CD4-positive, alpha-beta T cell (primary cell): ENCODE results near the gene ACSL3. TPM values are rescaled to one million over a fixed set of nuclear protein-coding genes. Genes with fewer than 3 reads are reported as not detected.

Experiments
- ATAC-seq: fragments of 200-7000 bp; cut with Tn5 transposase; one replicate; pipeline ENCODE4 v1.10.0; 2022; ENCODE audit warnings: mild to moderate bottlenecking; ENCODE audit not compliant: poor library complexity
- CTCF ChIA-PET: fragments of 350-600 bp; sonication (Branson Sonifier 250); formaldehyde crosslinking; loops from one replicate; lab custom pipeline; 2021; ENCODE audit warnings: antibody characterized with exemption, inconsistent platforms; lab: Charles Lee
- POLR2A ChIA-PET: fragments of 350-600 bp; sonication (Branson Sonifier 250); formaldehyde crosslinking; loops from one replicate; lab custom pipeline; 2021; ENCODE audit warnings: antibody characterized with exemption, inconsistent platforms; lab: Charles Lee
- DNase-seq, 14 experiments: peaks; one replicate each; pipeline ENCODE4 v3.0.0-alpha.2; 2013 to 2020; ENCODE audit warnings: mixed read lengths in 2 of 14
- H3K27ac ChIP-seq, 2 donors: one replicate each; pipeline versions ENCODE4 v1.5.1 to v1.7.0; 2013; ENCODE audit warnings: low read length in 2 of 2, low read depth in 1 of 2, mild to moderate bottlenecking in 1 of 2
- H3K27me3 ChIP-seq, 2 experiments: 1 replicate in 1 of 2; 2 replicates in 1 of 2; pipeline versions ENCODE4 v1.6.1 to v1.7.0; 2013; ENCODE audit warnings: low read length in 2 of 2, control low read depth in 1 of 2, mild to moderate bottlenecking in 1 of 2, moderate library complexity in 1 of 2; ENCODE audit not compliant: insufficient read depth in 2 of 2, control insufficient read depth in 1 of 2
- H3K36me3 ChIP-seq: one replicate; pipeline ENCODE4 v1.6.1; 2013; ENCODE audit warnings: low read length, control low read depth; ENCODE audit not compliant: insufficient read depth
- H3K4me1 ChIP-seq: one replicate; pipeline ENCODE4 v1.6.1; 2013; ENCODE audit warnings: low read length, control low read depth; ENCODE audit not compliant: insufficient read depth
- H3K4me3 ChIP-seq: one replicate; pipeline ENCODE4 v1.5.1; 2013; ENCODE audit warnings: mild to moderate bottlenecking, low read length, moderate library complexity
- H3K9me3 ChIP-seq, 2 experiments: 1 replicate in 1 of 2; 2 replicates in 1 of 2; pipeline versions ENCODE4 v1.6.1 to v1.7.0; 2013; ENCODE audit warnings: low read length in 2 of 2, mild to moderate bottlenecking in 2 of 2, control low read depth in 1 of 2, moderate library complexity in 1 of 2; ENCODE audit not compliant: control insufficient read depth in 1 of 2, insufficient read depth in 1 of 2
- H3K27ac Mint-ChIP-seq: one replicate; pipeline ENCODE4 v1.8.0; 2020; ENCODE audit warnings: mixed read lengths
- H3K27me3 Mint-ChIP-seq: one replicate; pipeline ENCODE4 v1.8.0; 2021; ENCODE audit warnings: mixed read lengths
- H3K36me3 Mint-ChIP-seq: one replicate; pipeline ENCODE4 v1.8.0; 2021; ENCODE audit warnings: low read depth, mixed read lengths
- H3K4me1 Mint-ChIP-seq: one replicate; pipeline ENCODE4 v1.8.0; 2021; ENCODE audit warnings: low read depth, mixed read lengths
- H3K4me3 Mint-ChIP-seq: one replicate; pipeline ENCODE4 v1.8.0; 2020; ENCODE audit warnings: mild to moderate bottlenecking, mixed read lengths
- H3K9me3 Mint-ChIP-seq: one replicate; pipeline ENCODE4 v1.8.0; 2020; ENCODE audit warnings: mixed read lengths
- CTCF ChIP-seq: fragments of 200-600 bp; IDR thresholded peaks from one replicate; pipeline ENCODE4 v1.8.0; 2022; ENCODE audit warnings: antibody characterized with exemption, mild to moderate bottlenecking
- intact Hi-C, 2 experiments: fragments of 100-400 bp; cut with DNase I in 1 of 2; cut with micrococcal nuclease in 1 of 2; formaldehyde crosslinking; loops; one replicate each; pipeline versions ENCODE4 v1.15.1 to v1.9.0; 2023 to 2025; cut with DNase I, micrococcal nuclease
- total RNA-seq, 174 experiments: library from RNA in 2 of 174; stranded (reverse) in 2 of 174; gene quantifications; one replicate each; pipeline ENCODE4 v1.2.3 and lab custom pipeline; 2021 to 2026

ACSL3 gene
- total RNA-seq, 2 experiments from 2014 or later: 65.5 to 66.6 TPM

DNA sequence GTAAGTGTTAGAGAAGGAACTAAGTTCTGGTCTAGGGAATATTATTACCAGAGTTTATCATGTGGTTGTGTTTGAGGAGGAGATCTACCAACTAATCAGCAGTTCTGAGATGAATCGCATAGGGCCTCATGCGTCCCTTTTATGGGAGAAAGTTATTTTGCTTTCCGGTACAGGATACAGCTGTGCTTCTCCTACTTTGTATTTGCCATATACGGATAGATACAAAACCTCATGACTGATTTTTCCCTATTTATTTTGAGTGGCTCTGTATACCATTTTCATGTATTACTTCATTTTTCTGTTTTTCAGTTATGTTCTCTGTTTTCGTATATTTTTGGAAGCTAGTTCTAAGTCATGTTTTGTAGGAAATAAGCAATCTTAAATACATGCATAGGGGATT is 66.8 kb downstream of the ACSL3 start:
- no peaks in the 10 kb centered on the region for H3K4me1 ChIP-seq
- H3K9me3 ChIP-seq: no peaks in the 10 kb centered on the region
- DNase-seq (no peak), ATAC-seq (no peak)
- CTCF ChIA-PET: no interaction called here
- Mint-ChIP-seq H3K4me1 (no peaks in the 10 kb centered on the region), H3K27ac (no peak overlapping the region), H3K4me3 (no peak overlapping the region), H3K27me3 (no peaks in the 10 kb centered on the region), H3K9me3 (no peaks in the 10 kb centered on the region), H3K36me3 (peaks cover 79% of the 10 kb centered on the region)
- H3K4me3 ChIP-seq: no peak overlapping the region
- no peaks in the 10 kb centered on the region for H3K27me3 ChIP-seq
- POLR2A ChIA-PET: no interaction called here
- intact Hi-C loops: no loop called here
- H3K27ac ChIP-seq: no peak overlapping the region
- peaks cover 37% of the 10 kb centered on the region for H3K36me3 ChIP-seq
- no peak for TF ChIP-seq CTCF

- Histone ChIP-seq H3K4me1 (no peaks in the 10 kb centered on the region), H3K27ac (no peak overlapping the region), H3K27me3 (no peaks in the 10 kb centered on the region), H3K4me3 (no peak overlapping the region), H3K9me3 (no peaks in the 10 kb centered on the region), H3K36me3 (peaks cover 34% of the 10 kb centered on the region)
- POLR2A ChIA-PET: no interaction called here
- TF ChIP-seq CTCF: no peak
- no peak for ATAC-seq
- H3K4me1 Mint-ChIP-seq: no peaks in the 10 kb centered on the region
- peaks cover 81% of the 10 kb centered on the region for H3K36me3 Mint-ChIP-seq
- CTCF ChIA-PET: no interaction called here
- DNase-seq: no peak
- intact Hi-C loops: no loop called here
- no peak overlapping the region for H3K4me3 Mint-ChIP-seq
- H3K9me3 Mint-ChIP-seq: no peaks in the 10 kb centered on the region
- no peak overlapping the region for H3K27ac Mint-ChIP-seq
- no peaks in the 10 kb centered on the region for H3K27me3 Mint-ChIP-seq
Observed at GRCh38 chr2:222928335-222928734, 67.5 kb downstream of the ACSL3 start.

DNA sequence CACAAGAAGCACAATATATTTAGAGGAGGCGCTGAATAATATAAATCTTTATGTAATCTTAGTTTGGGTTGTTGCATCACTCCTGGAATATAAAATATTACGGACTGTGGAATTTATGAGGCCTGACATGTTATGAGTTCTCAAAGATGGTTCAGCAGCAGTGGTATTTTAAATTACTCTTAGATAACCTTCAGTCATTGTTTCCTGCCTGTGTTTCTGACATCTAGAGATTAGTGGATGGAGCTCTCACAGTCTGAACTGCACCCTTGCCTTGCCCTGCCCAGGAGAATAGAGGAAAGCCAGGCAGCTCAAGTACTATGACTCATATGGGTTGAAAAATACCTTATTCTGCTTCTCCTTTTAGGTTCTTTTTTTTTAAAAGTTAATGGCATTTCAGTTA is 70.0 kb downstream of the ACSL3 start:
- no peaks in the 10 kb centered on the region for H3K4me1 ChIP-seq
- Mint-ChIP-seq H3K9me3 (peaks cover 2% of the 10 kb centered on the region), H3K27ac (no peak overlapping the region), H3K4me1 (no peaks in the 10 kb centered on the region), H3K36me3 (peaks cover 84% of the 10 kb centered on the region), H3K4me3 (no peak overlapping the region), H3K27me3 (no peaks in the 10 kb centered on the region)
- ChIA-PET CTCF (no interaction called here), POLR2A (interaction anchor here (0.6 kb wide), 1 partner anchor 922 kb away, joined by 3 read pairs; no protein-coding TSS in a partner anchor)
- H3K27me3 ChIP-seq: no peaks in the 10 kb centered on the region
- intact Hi-C loops: no loop called here
- no peak overlapping the region for H3K4me3 ChIP-seq
- ATAC-seq: no peak
- no peak overlapping the region for H3K27ac ChIP-seq
- no peak for TF ChIP-seq CTCF
- peaks cover 40% of the 10 kb centered on the region for H3K36me3 ChIP-seq
- no peak for DNase-seq
- H3K9me3 ChIP-seq: no peaks in the 10 kb centered on the region
